Erythroblast (primary cell): ENCODE data around the gene EBLN1.
"Not testable (repeated sequence)": the region's sequence is repeated elsewhere in the genome, so short reads cannot be mapped to it uniquely, and the experiment has no call there.

ENCODE experiments used
- DNase-seq, 2 experiments: peaks; one replicate each; lab custom pipeline; 2025; lab: John Stamatoyannopoulos, UW
- GATA1 ChIP-seq: IDR thresholded peaks from 2 replicates; pipeline ENCODE4 v1.6.1; 2011; ENCODE audit warnings: low read depth, mild to moderate bottlenecking, control low read depth, low read length, moderate library complexity
- POLR2A ChIP-seq: IDR thresholded peaks from 2 replicates; pipeline ENCODE4 v1.6.1; 2011; ENCODE audit warnings: mild to moderate bottlenecking, low read length

The EBLN1 gene

GRCh38 chr10:22244855-22245254, 27.0 kb upstream of the EBLN1 start:
- TF ChIP-seq POLR2A (no peak), GATA1 (no peak)
- DNase-seq = no peak

DNA sequence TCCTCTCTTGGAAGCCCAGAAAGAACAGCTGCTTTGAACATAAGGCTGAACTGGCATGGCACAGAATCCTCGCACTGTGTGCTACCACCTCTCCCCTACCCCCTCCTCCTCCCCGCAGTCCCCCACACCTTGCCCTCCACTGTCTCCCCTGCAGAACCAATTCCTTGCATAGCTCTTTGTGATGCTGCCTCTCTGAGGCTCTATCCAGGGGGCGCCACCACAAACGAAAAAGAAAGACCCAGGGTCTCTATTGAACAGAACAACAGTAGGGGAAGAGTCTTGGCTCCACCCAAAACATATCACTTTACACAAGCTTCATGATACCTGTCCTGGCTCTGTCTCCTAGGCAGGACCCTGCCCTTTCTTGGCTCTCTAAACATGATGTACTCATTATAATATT, 26.2 kb upstream of the EBLN1 start:
- TF ChIP-seq POLR2A (no peak), GATA1 (no peak)
- peak; percentile 11 to 14 for DNase-seq

DNA sequence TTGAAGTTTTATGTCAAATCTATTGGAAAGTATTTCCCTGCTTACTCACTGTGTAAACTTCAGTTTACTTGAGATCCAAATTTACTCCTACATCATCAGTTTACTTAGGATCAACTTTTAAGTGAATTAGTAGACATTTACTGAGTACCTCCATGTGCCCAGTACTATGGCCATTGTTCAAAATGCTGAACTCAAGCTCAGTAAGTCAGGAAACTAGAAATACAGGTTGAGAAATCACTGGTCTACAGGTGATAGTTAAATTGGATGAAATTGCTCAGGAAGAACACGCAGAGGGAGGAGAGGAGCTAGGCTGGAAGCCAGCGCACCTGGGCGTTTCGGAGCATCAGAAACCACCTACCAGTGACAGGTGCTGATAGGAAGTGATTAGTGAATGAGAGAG, 25.5 kb upstream of the EBLN1 start:
- no peak for DNase-seq
- TF ChIP-seq POLR2A (no peak), GATA1 (no peak)

GRCh38 chr10:22231260-22231659, 13.4 kb upstream of the EBLN1 start:
- no peak for DNase-seq
- no peak for TF ChIP-seq POLR2A
- TF ChIP-seq GATA1 = no peak

DNA sequence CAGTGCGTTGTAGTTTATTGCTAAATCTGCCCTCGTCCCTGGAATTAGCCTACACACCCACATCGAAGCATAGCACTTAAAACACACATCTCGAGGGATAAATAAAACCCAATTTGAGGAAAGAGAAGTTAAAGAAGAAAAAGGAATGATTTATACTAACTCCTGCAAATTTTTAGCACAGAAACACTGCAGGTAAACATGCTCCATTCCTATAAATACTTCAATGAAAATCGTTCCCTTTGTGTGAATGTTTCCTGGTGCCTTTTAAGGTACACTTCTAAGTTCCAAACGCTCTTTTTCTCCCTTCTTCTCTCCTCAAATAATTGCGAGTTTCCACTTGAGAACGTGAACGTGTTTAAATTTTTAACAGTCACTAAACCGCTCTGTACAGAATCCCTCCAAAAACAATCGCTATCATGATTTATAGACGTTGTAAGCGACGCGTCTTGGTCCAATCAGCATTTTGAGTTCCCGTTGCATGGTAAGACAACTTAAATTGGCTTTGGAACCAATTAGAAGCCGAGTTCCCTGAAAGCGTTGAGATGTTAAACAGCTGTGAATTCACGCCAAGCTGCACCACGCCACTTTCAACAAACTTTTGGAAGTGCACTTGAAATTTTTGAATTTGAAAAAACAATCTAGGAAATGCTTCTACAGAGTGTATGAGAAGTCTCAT, 12.5 kb upstream of the EBLN1 start:
- TF ChIP-seq GATA1 (no peak), POLR2A (peak; percentile 68)
- DNase-seq = peak; percentile 89 to 91

DNA sequence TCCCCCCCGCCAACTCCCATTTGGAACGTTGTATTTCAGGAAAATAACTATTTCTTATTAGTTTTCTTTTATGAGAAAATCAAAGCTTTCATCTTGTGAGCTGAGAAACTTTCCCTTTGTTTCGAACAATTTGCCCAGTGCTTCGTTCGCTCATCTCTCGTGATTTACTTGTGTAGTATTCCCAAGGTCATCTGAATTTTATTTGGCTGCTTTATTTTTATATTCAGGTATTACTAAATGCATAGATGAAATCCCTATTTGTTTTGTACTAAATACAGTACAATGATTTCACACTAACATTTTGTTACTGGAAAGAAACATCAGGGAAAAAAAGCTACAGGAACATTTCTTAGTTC, 12.0 kb upstream of the EBLN1 start:
- TF ChIP-seq POLR2A = no peak
- TF ChIP-seq GATA1 = no peak
- DNase-seq = peak in 1 of 2 experiments; percentile 34

GRCh38 chr10:22228943-22229801, 11.4 kb upstream of the EBLN1 start:
- DNase-seq = peak; percentile 94 to 95
- peak; percentile 60 for TF ChIP-seq POLR2A
- no peak for TF ChIP-seq GATA1

GRCh38 chr10:22228167-22228938, 10.5 kb upstream of the EBLN1 start:
- DNase-seq = peak; percentile 23 to 27
- TF ChIP-seq POLR2A (no peak), GATA1 (no peak)

DNA sequence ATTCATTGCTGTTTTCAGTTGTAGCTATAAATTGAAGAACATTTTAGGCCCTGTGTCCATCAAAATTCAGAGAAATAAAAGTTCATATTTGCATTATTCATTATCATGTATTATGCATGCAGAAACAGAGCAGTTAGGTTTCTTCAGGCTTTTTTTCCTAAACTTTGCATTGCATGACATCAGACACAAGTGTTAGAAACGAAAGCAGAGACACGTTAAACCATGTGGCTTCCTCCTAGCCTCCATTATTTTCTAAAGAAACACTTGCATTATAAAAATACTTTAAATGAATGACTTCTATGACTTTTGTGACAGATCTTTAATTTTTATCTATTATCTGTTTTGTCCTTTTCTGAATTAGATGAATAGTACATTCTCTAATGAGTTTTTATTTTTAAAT, 8.8 kb upstream of the EBLN1 start:
- DNase-seq = no peak

GRCh38 chr10:22222236-22223190, 4.7 kb upstream of the EBLN1 start:
- TF ChIP-seq POLR2A = no peak
- TF ChIP-seq GATA1 = no peak
- no peak for DNase-seq

More for the DNA sequence above, 8.8 kb upstream of the EBLN1 start:
- no peak for TF ChIP-seq POLR2A
- no peak for TF ChIP-seq GATA1

- TF ChIP-seq GATA1 (no peak), POLR2A (no peak)
- DNase-seq = peak; percentile 22 to 60
Measured at GRCh38 chr10:22219308-22219707, 1.5 kb upstream of the EBLN1 start.

- peak; percentile 6 to 12 for DNase-seq
- TF ChIP-seq GATA1 (no peak), POLR2A (no peak)
Measured at GRCh38 chr10:22218448-22218847, 633 bp upstream of the EBLN1 start.

DNA sequence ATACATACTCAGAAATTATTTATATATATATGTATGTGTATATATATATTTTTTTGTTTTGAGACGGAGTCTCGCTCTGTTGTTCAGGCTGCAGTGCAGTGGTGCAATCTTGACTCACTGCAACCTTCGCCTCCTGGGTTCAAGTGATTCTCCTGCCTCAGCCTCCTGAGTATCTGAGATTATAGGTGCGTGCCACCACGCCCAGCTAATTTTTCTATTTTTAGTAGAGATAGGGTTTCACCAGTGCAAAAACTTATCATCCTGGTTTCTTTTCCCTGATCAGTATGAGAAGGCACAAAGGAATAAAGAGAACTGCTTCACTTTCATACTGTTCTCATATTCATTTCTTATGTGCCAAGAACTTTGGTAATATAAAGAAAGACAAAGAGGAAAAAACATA, 731 bp downstream of the EBLN1 start:
- not testable (repeated sequence) for DNase-seq

GRCh38 chr10:22210267-22210666, 7.5 kb downstream of the EBLN1 start:
- TF ChIP-seq GATA1 (no peak), POLR2A (no peak)
- no peak for DNase-seq
